GM12878 (cell line): ENCODE data around the gene LEMD2.

Source experiments
- SIN3A ChIP-seq: IDR thresholded peaks from 2 replicates; pipeline ENCODE4 v1.6.1; 2012; ENCODE audit warnings: low read depth, low read length, improper control_type of control experiment
- USF1 ChIP-seq: IDR thresholded peaks from 2 replicates; pipeline ENCODE4 v1.6.1; 2011; ENCODE audit warnings: borderline replicate concordance, low read depth, mild to moderate bottlenecking, moderate library complexity, mixed read lengths, low read length; ENCODE audit not compliant: insufficient read depth; ENCODE audit errors: extremely low read length

DNA sequence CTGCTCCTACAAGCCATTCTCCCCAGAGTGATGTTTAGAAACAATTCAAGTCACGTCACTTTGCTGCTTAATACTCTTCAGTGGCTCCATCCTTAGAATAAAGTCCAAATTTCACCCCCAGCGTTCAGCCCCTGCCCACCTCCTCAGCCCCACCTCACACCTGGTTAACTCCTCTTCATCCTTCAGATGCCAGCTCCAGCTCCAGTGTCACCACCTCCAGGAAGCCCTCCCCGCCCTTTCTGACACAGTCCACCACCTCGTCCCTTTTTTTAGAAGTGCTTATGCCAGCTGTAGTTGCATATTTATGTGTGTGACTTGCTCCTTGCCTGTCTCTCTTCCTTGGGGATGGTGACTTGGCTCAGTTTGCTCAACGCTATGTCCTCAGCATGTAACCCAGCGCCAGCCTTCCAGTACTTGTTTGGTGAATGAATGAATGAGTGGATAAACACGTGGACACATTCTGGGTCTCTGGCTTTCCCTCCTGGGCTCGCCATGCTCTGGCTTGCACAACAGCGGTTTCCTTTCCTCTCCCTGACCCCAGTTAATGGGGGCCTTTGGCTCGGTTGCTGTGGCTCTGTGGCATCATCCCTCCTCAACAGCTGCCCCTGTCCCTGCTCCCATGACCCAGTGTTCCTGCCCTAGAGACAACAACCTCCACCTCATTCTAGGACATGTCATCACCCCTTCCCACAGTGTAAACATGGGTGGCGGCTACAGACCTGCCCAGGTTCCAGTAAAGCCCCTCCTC is 38.5 kb downstream of the LEMD2 start:
- TF ChIP-seq USF1 (no peak), SIN3A (no peak)
